Measurements from ENCODE around the gene ERG. TPM values are rescaled to one million over a fixed set of nuclear protein-coding genes. Genes with fewer than 3 reads are reported as not detected.

ERG gene
- total RNA-seq, 2 experiments from 2014 or later: not detected

GRCh38 chr21:38491536-38491935, 6.7 kb downstream of the ERG start:
- Histone ChIP-seq H3K9me2 (ENCODE audit: insufficient read depth, low read length) (no peaks in the 10 kb centered on the region), H3K79me2 (ENCODE audit: insufficient read depth, low read depth, low read length) (no peaks in the 10 kb centered on the region), H3K4me3 (ENCODE audit: low read depth, low read length, poor library complexity, severe bottlenecking) (no peak overlapping the region), H3K9me3 (ENCODE audit: low read length) (no peaks in the 10 kb centered on the region), H4K20me1 (ENCODE audit: insufficient read depth, low read length) (no peaks in the 10 kb centered on the region), H3K27ac (ENCODE audit: low read depth, low read length, poor library complexity, severe bottlenecking) (no peak overlapping the region), H3K4me2 (ENCODE audit: low read length) (no peak overlapping the region), H3K4me1 (ENCODE audit: insufficient read depth, low read length, poor library complexity, severe bottlenecking) (no peaks in the 10 kb centered on the region), H3K36me3 (ENCODE audit: insufficient read depth, low read length) (no peaks in the 10 kb centered on the region), H2AFZ (ENCODE audit: low read length) (no peak overlapping the region)
- TF ChIP-seq, protein P1, sequence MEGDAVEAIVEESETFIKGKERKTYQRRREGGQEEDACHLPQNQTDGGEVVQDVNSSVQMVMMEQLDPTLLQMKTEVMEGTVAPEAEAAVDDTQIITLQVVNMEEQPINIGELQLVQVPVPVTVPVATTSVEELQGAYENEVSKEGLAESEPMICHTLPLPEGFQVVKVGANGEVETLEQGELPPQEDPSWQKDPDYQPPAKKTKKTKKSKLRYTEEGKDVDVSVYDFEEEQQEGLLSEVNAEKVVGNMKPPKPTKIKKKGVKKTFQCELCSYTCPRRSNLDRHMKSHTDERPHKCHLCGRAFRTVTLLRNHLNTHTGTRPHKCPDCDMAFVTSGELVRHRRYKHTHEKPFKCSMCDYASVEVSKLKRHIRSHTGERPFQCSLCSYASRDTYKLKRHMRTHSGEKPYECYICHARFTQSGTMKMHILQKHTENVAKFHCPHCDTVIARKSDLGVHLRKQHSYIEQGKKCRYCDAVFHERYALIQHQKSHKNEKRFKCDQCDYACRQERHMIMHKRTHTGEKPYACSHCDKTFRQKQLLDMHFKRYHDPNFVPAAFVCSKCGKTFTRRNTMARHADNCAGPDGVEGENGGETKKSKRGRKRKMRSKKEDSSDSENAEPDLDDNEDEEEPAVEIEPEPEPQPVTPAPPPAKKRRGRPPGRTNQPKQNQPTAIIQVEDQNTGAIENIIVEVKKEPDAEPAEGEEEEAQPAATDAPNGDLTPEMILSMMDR (conservative IDR thresholded peaks at IDR 0.05; ENCODE audit: low read length): no peak
- no peak for TF ChIP-seq EZH2phosphoT487 (IDR thresholded peaks at IDR 0.05; ENCODE audit: borderline replicate concordance, low read depth, low read length)
- ChIA-PET CTCF (ENCODE audit: unreplicated experiment) (no interaction called here), POLR2A (no interaction called here)
- BruUV-seq (replicated peaks): no TSS peak
- intact Hi-C loops (cut with micrococcal nuclease; ENCODE audit: unreplicated experiment): no loop called here
- no peak for DNase-seq (ENCODE audit: low spot score)

DNA sequence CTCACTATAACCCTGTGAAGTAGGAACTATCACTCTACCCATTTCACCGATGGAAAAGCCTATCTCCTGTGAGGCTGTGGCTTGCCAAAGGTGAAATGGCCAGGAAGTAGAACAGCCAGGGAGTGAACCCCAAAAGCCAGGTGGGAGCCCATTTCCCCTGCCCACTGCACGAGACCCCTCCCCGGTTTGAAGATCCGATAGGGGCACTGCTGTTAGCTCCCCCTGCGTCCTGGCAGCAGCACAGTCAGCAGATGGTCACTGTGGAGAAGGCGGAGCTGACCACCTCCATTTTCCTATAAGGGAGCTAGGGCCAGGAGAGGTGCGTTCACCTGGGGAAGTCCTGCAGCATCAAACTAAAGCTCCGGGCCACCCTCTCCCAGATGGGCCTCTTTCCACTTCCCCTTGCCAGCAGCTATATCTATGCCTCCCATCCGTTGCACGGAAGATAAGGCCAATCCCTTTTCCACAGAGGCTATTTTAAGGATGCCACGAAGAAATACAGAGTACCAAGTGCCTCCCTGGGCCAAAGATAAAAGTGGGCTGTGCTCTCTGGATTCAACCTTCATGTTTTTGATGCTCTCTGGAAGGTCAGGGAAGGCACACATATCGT, 7.8 kb downstream of the ERG start:
- intact Hi-C loops (cut with micrococcal nuclease; ENCODE audit: unreplicated experiment): no loop called here
- DNase-seq (ENCODE audit: low spot score): no peak
- POLR2A ChIA-PET: no interaction called here
- Histone ChIP-seq H3K79me2 (ENCODE audit: insufficient read depth, low read depth, low read length) (no peaks in the 10 kb centered on the region), H3K4me1 (ENCODE audit: insufficient read depth, low read length, poor library complexity, severe bottlenecking) (no peaks in the 10 kb centered on the region), H3K9me3 (ENCODE audit: low read length) (no peaks in the 10 kb centered on the region), H3K4me2 (ENCODE audit: low read length) (no peak overlapping the region), H3K36me3 (ENCODE audit: insufficient read depth, low read length) (no peaks in the 10 kb centered on the region), H4K20me1 (ENCODE audit: insufficient read depth, low read length) (no peaks in the 10 kb centered on the region), H3K27ac (ENCODE audit: low read depth, low read length, poor library complexity, severe bottlenecking) (no peak overlapping the region), H3K9me2 (ENCODE audit: insufficient read depth, low read length) (no peaks in the 10 kb centered on the region), H3K4me3 (ENCODE audit: low read depth, low read length, poor library complexity, severe bottlenecking) (no peak overlapping the region), H2AFZ (ENCODE audit: low read length) (no peak overlapping the region)
- TF ChIP-seq, protein P1 (conservative IDR thresholded peaks at IDR 0.05; ENCODE audit: low read length): no peak
- no peak for TF ChIP-seq EZH2phosphoT487 (IDR thresholded peaks at IDR 0.05; ENCODE audit: borderline replicate concordance, low read depth, low read length)
- BruUV-seq (replicated peaks): no TSS peak
- CTCF ChIA-PET (ENCODE audit: unreplicated experiment): no interaction called here

DNA sequence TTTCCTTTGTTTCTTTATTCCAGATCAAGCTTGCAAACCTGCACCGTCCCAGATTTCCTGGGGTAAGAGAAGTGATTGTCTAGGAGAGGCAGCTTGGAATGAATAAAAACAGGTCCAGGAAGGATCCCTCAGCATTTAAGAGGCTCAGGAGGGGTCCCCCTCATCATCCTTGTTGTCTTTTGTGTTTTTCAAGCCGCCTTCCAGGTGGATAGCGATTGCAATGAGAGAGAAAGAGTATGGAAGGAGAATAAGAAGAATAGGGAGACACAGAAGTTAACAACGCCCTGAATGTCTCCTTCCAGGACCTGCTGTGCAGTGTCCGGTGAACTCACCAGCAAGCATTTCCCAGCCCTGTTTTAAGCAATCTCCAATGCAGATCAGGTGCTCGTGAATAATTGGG, 8.5 kb downstream of the ERG start:
- intact Hi-C loops (cut with micrococcal nuclease; ENCODE audit: unreplicated experiment): no loop called here
- no peaks in the 10 kb centered on the region for H4K20me1 ChIP-seq (ENCODE audit: insufficient read depth, low read length)
- TF ChIP-seq, protein P1 (conservative IDR thresholded peaks at IDR 0.05; ENCODE audit: low read length): no peak
- no peak for TF ChIP-seq EZH2phosphoT487 (IDR thresholded peaks at IDR 0.05; ENCODE audit: borderline replicate concordance, low read depth, low read length)
- no peak overlapping the region for H3K27ac ChIP-seq (ENCODE audit: low read depth, low read length, poor library complexity, severe bottlenecking)
- DNase-seq (ENCODE audit: low spot score): no peak
- no peaks in the 10 kb centered on the region for H3K4me1 ChIP-seq (ENCODE audit: insufficient read depth, low read length, poor library complexity, severe bottlenecking)
- H3K36me3 ChIP-seq (ENCODE audit: insufficient read depth, low read length): no peaks in the 10 kb centered on the region
- no peaks in the 10 kb centered on the region for H3K79me2 ChIP-seq (ENCODE audit: insufficient read depth, low read depth, low read length)
- no peaks in the 10 kb centered on the region for H3K9me2 ChIP-seq (ENCODE audit: insufficient read depth, low read length)
- no peak overlapping the region for H3K4me2 ChIP-seq (ENCODE audit: low read length)
- no peak overlapping the region for H3K4me3 ChIP-seq (ENCODE audit: low read depth, low read length, poor library complexity, severe bottlenecking)
- no peak overlapping the region for H2AFZ ChIP-seq (ENCODE audit: low read length)
- CTCF ChIA-PET (ENCODE audit: unreplicated experiment): no interaction called here
- no TSS peak for BruUV-seq (replicated peaks)
- POLR2A ChIA-PET: no interaction called here
- H3K9me3 ChIP-seq (ENCODE audit: low read length): no peaks in the 10 kb centered on the region

Data from OCI-LY7 (cell line).